Osteoblast (primary cell): ENCODE results near the gene MED28. TPM values are rescaled to one million over a fixed set of nuclear protein-coding genes. Genes with fewer than 3 reads are reported as not detected.

Source experiments
- DNase-seq: peaks from one replicate; pipeline ENCODE4 v3.0.0; 2011; ENCODE audit warnings: low spot score, mixed read lengths; ENCODE audit not compliant: insufficient read length; ENCODE audit errors: missing footprints
- H2AFZ ChIP-seq: 2 replicates; pipeline ENCODE4 v1.6.0; 2011; ENCODE audit warnings: mild to moderate bottlenecking, low read length
- H3K27ac ChIP-seq: 2 replicates; pipeline ENCODE4 v1.5.1; 2011; ENCODE audit warnings: mild to moderate bottlenecking, low read depth, low read length, moderate library complexity
- H3K27me3 ChIP-seq: 2 replicates; pipeline ENCODE4 v1.6.0; 2012; ENCODE audit warnings: mild to moderate bottlenecking, control low read depth, inconsistent platforms, low read length, moderate library complexity; ENCODE audit not compliant: insufficient read depth
- H3K36me3 ChIP-seq: 2 replicates; pipeline ENCODE4 v1.5.1; 2011; ENCODE audit warnings: mild to moderate bottlenecking, low read length, control low read depth, moderate library complexity; ENCODE audit not compliant: insufficient read depth
- H3K4me1 ChIP-seq: 2 replicates; pipeline ENCODE4 v1.5.1; 2011; ENCODE audit warnings: mild to moderate bottlenecking, low read length, control low read depth, moderate library complexity; ENCODE audit not compliant: insufficient read depth
- H3K4me2 ChIP-seq: 2 replicates; pipeline ENCODE4 v1.6.0; 2011; ENCODE audit warnings: mild to moderate bottlenecking, low read length; ENCODE audit not compliant: insufficient read depth
- H3K4me3 ChIP-seq: fragments of 200-600 bp; sonication (generic); 3 replicates; pipeline ENCODE4 v1.5.1; 2012; ENCODE audit warnings: mild to moderate bottlenecking, low read length, inconsistent platforms; ENCODE audit not compliant: insufficient read depth
- H3K79me2 ChIP-seq: 2 replicates; pipeline ENCODE4 v1.6.0; 2012; ENCODE audit warnings: mild to moderate bottlenecking, low read length, control low read depth, inconsistent platforms; ENCODE audit not compliant: insufficient read depth
- H3K9me3 ChIP-seq: 2 replicates; pipeline ENCODE4 v1.5.1; 2011; ENCODE audit warnings: low read depth, low read length, control low read depth
- H4K20me1 ChIP-seq: 2 replicates; pipeline ENCODE4 v1.6.0; 2012; ENCODE audit warnings: mild to moderate bottlenecking, low read length, control low read depth; ENCODE audit not compliant: insufficient read depth
- total RNA-seq: library from RNA; depleted of rRNA; stranded (reverse); fragments of >200 nt; gene quantifications from 2 replicates; pipeline ENCODE4 v1.2.3, GENCODE V29; 2012
- TF ChIP-seq, protein P1 (sequence below): IDR thresholded peaks from 2 replicates; pipeline ENCODE4 v1.5.1; 2011; ENCODE audit warnings: mild to moderate bottlenecking, low read depth, low read length, moderate library complexity; ENCODE audit errors: extremely low read depth

MED28 gene
- total RNA-seq, 1 donor, result 10.9 TPM

DNA sequence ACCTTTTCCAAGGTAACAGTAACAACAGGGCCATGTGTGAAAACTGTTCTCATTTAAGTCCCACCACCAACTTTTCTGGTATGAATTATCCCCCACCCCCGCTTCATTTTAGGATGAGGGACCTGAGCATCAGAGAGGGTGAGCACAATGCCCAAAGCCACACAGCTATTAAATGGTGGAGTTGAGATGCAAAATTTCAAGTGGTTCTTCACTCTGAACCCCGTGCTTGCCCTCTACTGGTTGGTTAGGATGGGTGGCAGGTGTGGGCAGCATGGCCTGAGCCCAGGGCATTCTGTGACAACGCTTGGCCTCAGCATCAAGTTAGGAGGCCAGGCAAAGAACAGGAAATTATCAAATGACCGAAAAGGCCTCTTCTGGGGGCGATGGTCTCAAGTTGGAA, 33.5 kb downstream of the MED28 start:
- no peaks in the 10 kb centered on the region for H3K79me2 ChIP-seq
- no peak overlapping the region for H3K27ac ChIP-seq
- DNase-seq, result no peak
- H3K4me1 ChIP-seq, result no peaks in the 10 kb centered on the region
- H3K4me3 ChIP-seq, result no peak overlapping the region
- no peak overlapping the region for H3K4me2 ChIP-seq
- no peaks in the 10 kb centered on the region for H3K9me3 ChIP-seq
- H3K36me3 ChIP-seq, result no peaks in the 10 kb centered on the region
- no peak overlapping the region for H2AFZ ChIP-seq
- H4K20me1 ChIP-seq, result no peaks in the 10 kb centered on the region
- H3K27me3 ChIP-seq, result no peaks in the 10 kb centered on the region
- TF ChIP-seq, protein P1, sequence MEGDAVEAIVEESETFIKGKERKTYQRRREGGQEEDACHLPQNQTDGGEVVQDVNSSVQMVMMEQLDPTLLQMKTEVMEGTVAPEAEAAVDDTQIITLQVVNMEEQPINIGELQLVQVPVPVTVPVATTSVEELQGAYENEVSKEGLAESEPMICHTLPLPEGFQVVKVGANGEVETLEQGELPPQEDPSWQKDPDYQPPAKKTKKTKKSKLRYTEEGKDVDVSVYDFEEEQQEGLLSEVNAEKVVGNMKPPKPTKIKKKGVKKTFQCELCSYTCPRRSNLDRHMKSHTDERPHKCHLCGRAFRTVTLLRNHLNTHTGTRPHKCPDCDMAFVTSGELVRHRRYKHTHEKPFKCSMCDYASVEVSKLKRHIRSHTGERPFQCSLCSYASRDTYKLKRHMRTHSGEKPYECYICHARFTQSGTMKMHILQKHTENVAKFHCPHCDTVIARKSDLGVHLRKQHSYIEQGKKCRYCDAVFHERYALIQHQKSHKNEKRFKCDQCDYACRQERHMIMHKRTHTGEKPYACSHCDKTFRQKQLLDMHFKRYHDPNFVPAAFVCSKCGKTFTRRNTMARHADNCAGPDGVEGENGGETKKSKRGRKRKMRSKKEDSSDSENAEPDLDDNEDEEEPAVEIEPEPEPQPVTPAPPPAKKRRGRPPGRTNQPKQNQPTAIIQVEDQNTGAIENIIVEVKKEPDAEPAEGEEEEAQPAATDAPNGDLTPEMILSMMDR, result peak; percentile 14

DNA sequence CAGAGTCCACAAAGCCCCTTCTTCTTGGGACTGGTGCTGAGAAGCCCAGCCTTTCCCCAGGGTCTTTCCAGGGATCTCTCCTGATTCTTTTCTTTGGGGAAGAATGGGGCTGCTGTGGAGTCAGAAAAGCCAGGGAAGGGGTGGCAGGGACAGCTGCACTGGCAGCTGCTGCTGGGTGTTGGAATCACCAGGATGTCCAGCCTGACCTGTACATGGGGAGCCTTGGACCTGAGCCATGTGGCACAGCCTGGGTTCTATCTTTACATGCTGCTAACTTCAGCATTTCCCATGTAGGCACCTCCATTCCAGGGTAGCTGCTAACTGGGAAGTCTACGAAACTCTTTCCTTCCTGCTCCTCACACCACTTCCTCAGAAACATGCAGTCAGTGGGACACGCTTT, 36.0 kb downstream of the MED28 start:
- peaks cover under 1% of the 10 kb centered on the region for H3K27me3 ChIP-seq
- no peak for DNase-seq
- H3K79me2 ChIP-seq, result no peaks in the 10 kb centered on the region
- no peaks in the 10 kb centered on the region for H3K9me3 ChIP-seq
- H3K4me1 ChIP-seq, result no peaks in the 10 kb centered on the region
- H3K4me2 ChIP-seq, result no peak overlapping the region
- H3K4me3 ChIP-seq, result no peak overlapping the region
- TF ChIP-seq, protein P1, result no peak
- no peaks in the 10 kb centered on the region for H3K36me3 ChIP-seq
- no peak overlapping the region for H2AFZ ChIP-seq
- H3K27ac ChIP-seq, result no peak overlapping the region
- no peaks in the 10 kb centered on the region for H4K20me1 ChIP-seq

DNA sequence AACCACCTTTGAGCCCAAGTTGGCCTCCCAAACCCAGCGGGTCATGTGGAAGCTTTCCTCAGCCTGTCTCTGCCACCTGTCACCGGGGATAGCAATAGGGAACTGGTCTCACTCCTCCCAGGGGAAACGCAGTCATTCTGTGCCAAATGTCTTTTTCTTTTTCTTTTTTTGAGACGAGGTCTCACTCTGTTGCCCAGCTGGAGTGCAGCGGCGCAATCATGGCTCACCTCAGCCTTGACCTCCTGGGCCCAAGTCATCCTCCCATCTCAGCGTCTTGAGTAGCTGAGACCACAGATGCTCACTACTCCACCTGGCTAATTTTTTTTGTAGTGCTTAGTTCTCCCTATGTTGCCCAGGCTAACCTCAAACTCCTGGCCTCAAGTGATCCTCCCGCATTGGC, 40.3 kb downstream of the MED28 start:
- Histone ChIP-seq H3K4me1 (no peaks in the 10 kb centered on the region), H3K79me2 (no peaks in the 10 kb centered on the region), H3K27ac (no peak overlapping the region), H3K36me3 (no peaks in the 10 kb centered on the region), H3K4me2 (no peak overlapping the region), H4K20me1 (no peaks in the 10 kb centered on the region), H2AFZ (no peak overlapping the region), H3K9me3 (no peaks in the 10 kb centered on the region), H3K27me3 (peaks cover 3% of the 10 kb centered on the region), H3K4me3 (no peak overlapping the region)
- TF ChIP-seq, protein P1, result no peak
- no peak for DNase-seq

DNA sequence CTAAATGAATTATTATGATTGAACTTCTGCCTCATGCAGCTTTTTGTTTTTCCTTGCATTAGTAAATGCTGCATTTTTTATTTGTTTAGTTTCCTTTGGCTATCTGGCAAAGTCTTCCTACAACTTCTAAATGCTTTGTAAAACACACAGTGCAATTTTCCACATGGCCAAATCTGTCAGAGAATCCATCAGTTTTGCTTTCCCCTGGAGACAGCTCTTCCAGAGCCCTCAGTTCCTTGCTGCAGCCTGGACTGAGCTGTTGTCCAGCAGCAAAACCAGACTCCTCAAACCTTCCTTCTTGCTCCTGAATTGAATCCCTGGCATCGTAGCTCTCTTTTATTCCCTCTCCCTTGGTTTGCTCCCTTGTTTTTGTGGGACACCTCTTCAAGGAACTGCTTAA, 42.6 kb downstream of the MED28 start:
- Histone ChIP-seq H3K27me3 (peaks cover 3% of the 10 kb centered on the region), H2AFZ (no peak overlapping the region), H3K4me2 (no peak overlapping the region), H3K4me1 (no peaks in the 10 kb centered on the region), H3K4me3 (no peak overlapping the region), H4K20me1 (no peaks in the 10 kb centered on the region), H3K36me3 (no peaks in the 10 kb centered on the region), H3K9me3 (no peaks in the 10 kb centered on the region), H3K27ac (no peak overlapping the region), H3K79me2 (no peaks in the 10 kb centered on the region)
- no peak for DNase-seq
- TF ChIP-seq, protein P1, result no peak
